ENCODE measurements around the gene KIAA0232. TPM values are rescaled to one million over a fixed set of nuclear protein-coding genes. Genes with fewer than 3 reads are reported as not detected.

The KIAA0232 gene
- total and polyA plus RNA-seq, 10 of the 15 experiments (the other 5 are each of a cell fraction or from before 2014, with no cell fraction given), result 2.8 to 15.1 (median 10.8) TPM

DNA sequence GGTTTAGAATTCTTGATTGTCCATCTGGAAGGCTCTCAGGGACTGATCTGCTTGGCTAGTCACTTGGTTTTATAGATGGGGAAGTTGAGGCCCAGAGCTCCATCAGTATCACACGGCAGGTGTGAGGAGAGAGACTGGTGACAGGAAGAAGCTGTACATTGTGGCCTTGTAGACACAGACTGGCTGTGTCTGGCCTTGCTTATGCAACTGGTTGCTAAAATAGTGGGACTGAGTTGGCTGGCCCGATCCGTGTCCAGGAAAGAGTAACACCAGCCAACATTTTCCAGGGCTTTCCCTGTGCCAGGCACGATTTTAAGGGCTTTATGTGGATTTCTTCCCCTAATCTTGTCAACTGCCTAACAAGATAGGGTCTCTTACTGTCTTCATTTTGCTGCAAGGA, 129.9 kb downstream of the KIAA0232 start:
- Histone ChIP-seq H3K4me2 (ENCODE audit: control insufficient read depth, insufficient read depth) (no peak overlapping the region), H3K9me3 (replicated peaks; ENCODE audit: control insufficient read depth, insufficient read depth, low read length) (no peaks in the 10 kb centered on the region), H2AFZ (ENCODE audit: control insufficient read depth, low read depth, low read length) (no peak overlapping the region), H3K79me2 (ENCODE audit: control insufficient read depth, insufficient read depth, low read length) (peaks cover 15% of the 10 kb centered on the region), H4K20me1 (ENCODE audit: control insufficient read depth, insufficient read depth) (no peaks in the 10 kb centered on the region), H3K4me3 (no peak overlapping the region), H3K27ac (ENCODE audit: control insufficient read depth, insufficient read depth) (no peak overlapping the region), H3K27me3 (replicated peaks in 1 of 2; ENCODE audit: control insufficient read depth in 2 of 2, insufficient read depth in 2 of 2, low read length in 1 of 2) (no peaks in the 10 kb centered on the region), H3K4me1 (ENCODE audit: control insufficient read depth, insufficient read depth, low read length) (peaks cover 29% of the 10 kb centered on the region), H3K9ac (ENCODE audit: control insufficient read depth, insufficient read depth, low read length) (no peak overlapping the region), H3K36me3 (ENCODE audit: control insufficient read depth in 2 of 2, insufficient read depth in 2 of 2, low read length in 1 of 2) (no peaks in the 10 kb centered on the region)
- no peak for DNase-seq (ENCODE audit: low read depth, low spot score)
- in situ Hi-C loops (cut with MboI) (no loop called here), intact Hi-C loops (cut with micrococcal nuclease; ENCODE audit: unreplicated experiment) (loop anchor here (5.0 kb wide), 1 partner anchor 60 kb away; no protein-coding TSS in a partner anchor)
- POLR2A ChIA-PET, result interaction anchor here (0.6 to 1.5 kb wide), 2 partner anchors 35 to 51 kb away, joined by 3 to 5 read pairs; no protein-coding TSS in a partner anchor
- SMC1A ChIA-PET (ENCODE audit: uncharacterized antibody, unreplicated experiment), result interaction anchor here (1.1 to 1.9 kb wide), 5 partner anchors 30 to 154 kb away, joined by 3 to 5 read pairs (median 3); no protein-coding TSS in a partner anchor
- no peak for ATAC-seq
- FAIRE-seq, result no peak
- CTCF ChIA-PET, result interaction anchor here (0.9 to 9.5 kb wide), 7 partner anchors 14 to 156 kb away, joined by 3 to 94 read pairs (median 4); partner anchors contain the start of gene GRPEL1
- no TSS peak for BruUV-seq (replicated peaks)
- no peak for TF ChIP-seq STAT1 (conservative IDR thresholded peaks at IDR 0.05)
- no peak for TF ChIP-seq HDAC2 (IDR thresholded peaks at IDR 0.05)
- TF ChIP-seq RELA (IDR thresholded peaks at IDR 0.05; ENCODE audit: borderline replicate concordance, partially characterized antibody), result no peak
- TF ChIP-seq, protein P1, sequence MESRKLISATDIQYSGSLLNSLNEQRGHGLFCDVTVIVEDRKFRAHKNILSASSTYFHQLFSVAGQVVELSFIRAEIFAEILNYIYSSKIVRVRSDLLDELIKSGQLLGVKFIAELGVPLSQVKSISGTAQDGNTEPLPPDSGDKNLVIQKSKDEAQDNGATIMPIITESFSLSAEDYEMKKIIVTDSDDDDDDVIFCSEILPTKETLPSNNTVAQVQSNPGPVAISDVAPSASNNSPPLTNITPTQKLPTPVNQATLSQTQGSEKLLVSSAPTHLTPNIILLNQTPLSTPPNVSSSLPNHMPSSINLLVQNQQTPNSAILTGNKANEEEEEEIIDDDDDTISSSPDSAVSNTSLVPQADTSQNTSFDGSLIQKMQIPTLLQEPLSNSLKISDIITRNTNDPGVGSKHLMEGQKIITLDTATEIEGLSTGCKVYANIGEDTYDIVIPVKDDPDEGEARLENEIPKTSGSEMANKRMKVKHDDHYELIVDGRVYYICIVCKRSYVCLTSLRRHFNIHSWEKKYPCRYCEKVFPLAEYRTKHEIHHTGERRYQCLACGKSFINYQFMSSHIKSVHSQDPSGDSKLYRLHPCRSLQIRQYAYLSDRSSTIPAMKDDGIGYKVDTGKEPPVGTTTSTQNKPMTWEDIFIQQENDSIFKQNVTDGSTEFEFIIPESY (IDR thresholded peaks at IDR 0.05), result no peak
- no peak for TF ChIP-seq NFXL1 (IDR thresholded peaks at IDR 0.05; ENCODE audit: borderline replicate concordance)
- TF ChIP-seq, protein P2, sequence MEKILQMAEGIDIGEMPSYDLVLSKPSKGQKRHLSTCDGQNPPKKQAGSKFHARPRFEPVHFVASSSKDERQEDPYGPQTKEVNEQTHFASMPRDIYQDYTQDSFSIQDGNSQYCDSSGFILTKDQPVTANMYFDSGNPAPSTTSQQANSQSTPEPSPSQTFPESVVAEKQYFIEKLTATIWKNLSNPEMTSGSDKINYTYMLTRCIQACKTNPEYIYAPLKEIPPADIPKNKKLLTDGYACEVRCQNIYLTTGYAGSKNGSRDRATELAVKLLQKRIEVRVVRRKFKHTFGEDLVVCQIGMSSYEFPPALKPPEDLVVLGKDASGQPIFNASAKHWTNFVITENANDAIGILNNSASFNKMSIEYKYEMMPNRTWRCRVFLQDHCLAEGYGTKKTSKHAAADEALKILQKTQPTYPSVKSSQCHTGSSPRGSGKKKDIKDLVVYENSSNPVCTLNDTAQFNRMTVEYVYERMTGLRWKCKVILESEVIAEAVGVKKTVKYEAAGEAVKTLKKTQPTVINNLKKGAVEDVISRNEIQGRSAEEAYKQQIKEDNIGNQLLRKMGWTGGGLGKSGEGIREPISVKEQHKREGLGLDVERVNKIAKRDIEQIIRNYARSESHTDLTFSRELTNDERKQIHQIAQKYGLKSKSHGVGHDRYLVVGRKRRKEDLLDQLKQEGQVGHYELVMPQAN (conservative IDR thresholded peaks at IDR 0.05), result no peak
- no peak for TF ChIP-seq KLF5 (IDR thresholded peaks at IDR 0.05; ENCODE audit: partially characterized antibody)
- no peak for TF ChIP-seq ZSCAN29 (IDR thresholded peaks at IDR 0.05)
- TF ChIP-seq, protein P3, sequence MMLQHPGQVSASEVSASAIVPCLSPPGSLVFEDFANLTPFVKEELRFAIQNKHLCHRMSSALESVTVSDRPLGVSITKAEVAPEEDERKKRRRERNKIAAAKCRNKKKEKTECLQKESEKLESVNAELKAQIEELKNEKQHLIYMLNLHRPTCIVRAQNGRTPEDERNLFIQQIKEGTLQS (IDR thresholded peaks at IDR 0.05; ENCODE audit: borderline replicate concordance, extremely low read depth, low read depth, low read length), result no peak
- no peak for TF ChIP-seq SMC3 (IDR thresholded peaks at IDR 0.05; ENCODE audit: borderline replicate concordance, low read length)
- no peak for TF ChIP-seq PML (IDR thresholded peaks at IDR 0.05; ENCODE audit: low read length)
- WGBS (ENCODE audit: insufficient coverage, insufficient replicate concordance, low lambda C conversion rate, missing lambda C conversion rate), result 96% methylated on average over 4 of the region's 4 CpGs
- RAD21 ChIA-PET (ENCODE audit: unreplicated experiment), result interaction anchor here (2.4 kb wide), 1 partner anchor 74 kb away, joined by 7 read pairs; no protein-coding TSS in a partner anchor

All from GM12878 (cell line).